Activated CD4-positive, alpha-beta T cell treated with anti-CD3 and anti-CD28 coated beads for 24 hours (primary cell): ENCODE results near the gene OR52E1.

ENCODE experiments used
- DNase-seq, 2 donors: peaks; one replicate each; pipeline ENCODE4 v3.0.0-alpha.2; 2020; ENCODE audit warnings: low read depth in 2 of 2

Gene OR52E1

GRCh38 chr11:5117588-5117987 lies 48.2 kb downstream of the OR52E1 start:
- no peak for DNase-seq

GRCh38 chr11:5118893-5119292 lies 49.5 kb downstream of the OR52E1 start:
- no peak for DNase-seq
